ENCODE measurements around the gene MMP25. TPM values are rescaled to one million over a fixed set of nuclear protein-coding genes. Genes with fewer than 3 reads are reported as not detected.
A peak's percentile ranks its signal among the peaks of the same experiment; 100 is the strongest.

The MMP25 gene
- total and polyA plus RNA-seq, 2 donors (not counting 1 experiment from before 2014, with no cell fraction given): 0.12 to 0.22 TPM

DNA sequence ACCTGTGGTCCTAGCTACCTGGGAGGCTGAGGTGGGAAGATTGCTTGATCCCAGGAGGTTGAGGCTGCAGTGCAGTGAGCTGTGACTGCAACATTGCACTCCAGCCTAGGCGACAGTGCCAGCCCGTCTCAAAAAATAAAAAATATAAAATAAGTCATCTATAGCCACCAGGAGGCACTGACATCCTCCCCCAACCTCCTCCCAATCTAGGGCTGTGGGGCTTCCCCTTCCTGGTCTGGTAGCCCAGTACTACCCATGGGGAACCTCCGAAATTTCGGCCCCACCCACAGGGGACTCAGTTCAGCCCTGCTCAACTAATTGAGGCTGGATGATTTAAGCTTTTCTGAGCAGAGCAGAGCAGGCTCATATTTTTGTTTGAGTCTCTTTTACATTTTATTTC, 49.5 kb downstream of the MMP25 start:
- 0% methylated on average over 1 of the region's 4 CpGs for WGBS (ENCODE audit: insufficient coverage)
- Histone ChIP-seq H4K20me1 (ENCODE audit: control insufficient read depth, insufficient read depth, low read length, poor library complexity, severe bottlenecking) (no peaks in the 10 kb centered on the region), H3K27ac (ENCODE audit: low read length in 2 of 2) (peak overlapping the region in 1 of 2 donors; percentile 12), H3K9ac (ENCODE audit: low read length) (no peak overlapping the region), H3K36me3 (replicated peaks in 1 of 2; ENCODE audit: control extremely low read depth in 1 of 2, control insufficient read depth in 1 of 2, extremely low read depth in 1 of 2, insufficient read depth in 2 of 2, low read length in 1 of 2) (no peaks in the 10 kb centered on the region), H3K4me3 (ENCODE audit: control extremely low read depth in 1 of 5, extremely low read depth in 1 of 5, insufficient read depth in 1 of 5, low read depth in 2 of 5, low read length in 4 of 5) (no peak overlapping the region), H3K79me2 (ENCODE audit: control insufficient read depth, insufficient read depth, low read length) (no peaks in the 10 kb centered on the region), H3K27me3 (replicated peaks in 1 of 4; ENCODE audit: control extremely low read depth in 1 of 4, control insufficient read depth in 3 of 4, insufficient read depth in 4 of 4, low read length in 3 of 4) (no peaks in the 10 kb centered on the region), H3K4me1 (ENCODE audit: control insufficient read depth in 2 of 2, insufficient read depth in 2 of 2, low read length in 2 of 2) (peaks cover 13 to 26% of the 10 kb centered on the region in 2 donors), H3K9me3 (ENCODE audit: control extremely low read depth in 1 of 3, control insufficient read depth in 2 of 3, insufficient read depth in 1 of 3, low read length in 2 of 3) (peaks cover 0 to 4% (median 0%) of the 10 kb centered on the region in 3 donors), H3K4me2 (replicated peaks; ENCODE audit: low read depth, low read length, poor library complexity, severe bottlenecking) (peak overlapping the region; percentile 57), H2AFZ (ENCODE audit: insufficient read depth, low read depth, low read length, poor library complexity, severe bottlenecking) (no peak overlapping the region)
- Mint-ChIP-seq H3K27ac (peak overlapping the region; percentile 47), H3K27me3 (no peaks in the 10 kb centered on the region), H3K4me1 (peaks cover 26% of the 10 kb centered on the region), H3K4me3 (no peak overlapping the region), H3K9me3 (ENCODE audit: insufficient read depth) (no peaks in the 10 kb centered on the region)
- peak; percentile 86 for DNase-seq
- POLR2A ChIA-PET: interaction anchor here (0.6 to 0.7 kb wide), 3 partner anchors 8 to 223 kb away, joined by 3 to 16 read pairs (median 4); no protein-coding TSS in a partner anchor
- intact Hi-C loops (cut with micrococcal nuclease): loop anchor here (1.0 to 2.0 kb wide), 4 partner anchors 19 to 70 kb away; no protein-coding TSS in a partner anchor
- TF ChIP-seq, protein P1, sequence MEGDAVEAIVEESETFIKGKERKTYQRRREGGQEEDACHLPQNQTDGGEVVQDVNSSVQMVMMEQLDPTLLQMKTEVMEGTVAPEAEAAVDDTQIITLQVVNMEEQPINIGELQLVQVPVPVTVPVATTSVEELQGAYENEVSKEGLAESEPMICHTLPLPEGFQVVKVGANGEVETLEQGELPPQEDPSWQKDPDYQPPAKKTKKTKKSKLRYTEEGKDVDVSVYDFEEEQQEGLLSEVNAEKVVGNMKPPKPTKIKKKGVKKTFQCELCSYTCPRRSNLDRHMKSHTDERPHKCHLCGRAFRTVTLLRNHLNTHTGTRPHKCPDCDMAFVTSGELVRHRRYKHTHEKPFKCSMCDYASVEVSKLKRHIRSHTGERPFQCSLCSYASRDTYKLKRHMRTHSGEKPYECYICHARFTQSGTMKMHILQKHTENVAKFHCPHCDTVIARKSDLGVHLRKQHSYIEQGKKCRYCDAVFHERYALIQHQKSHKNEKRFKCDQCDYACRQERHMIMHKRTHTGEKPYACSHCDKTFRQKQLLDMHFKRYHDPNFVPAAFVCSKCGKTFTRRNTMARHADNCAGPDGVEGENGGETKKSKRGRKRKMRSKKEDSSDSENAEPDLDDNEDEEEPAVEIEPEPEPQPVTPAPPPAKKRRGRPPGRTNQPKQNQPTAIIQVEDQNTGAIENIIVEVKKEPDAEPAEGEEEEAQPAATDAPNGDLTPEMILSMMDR (IDR thresholded peaks at IDR 0.05): peak; percentile 59
- TF ChIP-seq EZH2 (IDR thresholded peaks at IDR 0.05; ENCODE audit: borderline replicate concordance, insufficient read depth, low read depth, low read length, poor library complexity, severe bottlenecking): no peak
- CTCF ChIA-PET: interaction anchor here (0.6 to 12.2 kb wide), 18 partner anchors 17 to 1471 kb away, joined by 3 to 238 read pairs (median 4); partner anchors contain the start of gene ZNF213
- ATAC-seq (ENCODE audit: low read depth): peak; percentile 79

DNA sequence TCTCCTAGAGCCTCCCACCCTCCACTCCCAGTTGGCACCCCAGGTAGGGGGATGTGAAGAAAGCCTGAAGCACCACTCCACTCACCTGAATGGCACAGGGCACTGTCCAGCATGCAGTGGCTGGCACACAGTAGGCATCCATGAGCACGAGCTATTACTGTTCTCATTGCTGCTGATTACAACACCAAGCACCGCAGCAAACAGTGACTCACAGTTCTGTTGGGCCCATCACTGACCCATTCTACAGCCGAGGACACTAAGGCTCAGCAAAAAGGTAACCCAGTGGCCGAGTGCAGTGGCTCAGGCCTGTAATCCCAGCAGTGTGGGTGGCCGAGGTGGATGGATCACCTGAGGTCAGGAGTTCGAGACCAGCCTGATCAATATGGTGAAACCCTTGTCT, 50.0 kb downstream of the MMP25 start:
- Histone ChIP-seq H4K20me1 (ENCODE audit: control insufficient read depth, insufficient read depth, low read length, poor library complexity, severe bottlenecking) (no peaks in the 10 kb centered on the region), H3K4me1 (ENCODE audit: control insufficient read depth in 2 of 2, insufficient read depth in 2 of 2, low read length in 2 of 2) (peaks cover 18 to 31% of the 10 kb centered on the region in 2 donors), H3K4me3 (ENCODE audit: control extremely low read depth in 1 of 5, extremely low read depth in 1 of 5, insufficient read depth in 1 of 5, low read depth in 2 of 5, low read length in 4 of 5) (no peak overlapping the region), H3K27ac (ENCODE audit: low read length in 2 of 2) (peak overlapping the region in 1 of 2 donors; percentile 12), H3K27me3 (replicated peaks in 1 of 4; ENCODE audit: control extremely low read depth in 1 of 4, control insufficient read depth in 3 of 4, insufficient read depth in 4 of 4, low read length in 3 of 4) (no peaks in the 10 kb centered on the region), H3K9ac (ENCODE audit: low read length) (no peak overlapping the region), H3K36me3 (replicated peaks in 1 of 2; ENCODE audit: control extremely low read depth in 1 of 2, control insufficient read depth in 1 of 2, extremely low read depth in 1 of 2, insufficient read depth in 2 of 2, low read length in 1 of 2) (no peaks in the 10 kb centered on the region), H3K9me3 (ENCODE audit: control extremely low read depth in 1 of 3, control insufficient read depth in 2 of 3, insufficient read depth in 1 of 3, low read length in 2 of 3) (peaks cover 0 to 4% (median 0%) of the 10 kb centered on the region in 3 donors), H3K79me2 (ENCODE audit: control insufficient read depth, insufficient read depth, low read length) (no peaks in the 10 kb centered on the region), H3K4me2 (replicated peaks; ENCODE audit: low read depth, low read length, poor library complexity, severe bottlenecking) (peak overlapping the region; percentile 57), H2AFZ (ENCODE audit: insufficient read depth, low read depth, low read length, poor library complexity, severe bottlenecking) (no peak overlapping the region)
- Mint-ChIP-seq H3K4me3 (no peak overlapping the region), H3K27me3 (no peaks in the 10 kb centered on the region), H3K9me3 (ENCODE audit: insufficient read depth) (no peaks in the 10 kb centered on the region), H3K27ac (no peak overlapping the region), H3K4me1 (peaks cover 31% of the 10 kb centered on the region)
- TF ChIP-seq, protein P1 (IDR thresholded peaks at IDR 0.05): no peak
- no peak for TF ChIP-seq EZH2 (IDR thresholded peaks at IDR 0.05; ENCODE audit: borderline replicate concordance, insufficient read depth, low read depth, low read length, poor library complexity, severe bottlenecking)
- WGBS (ENCODE audit: insufficient coverage): 92% methylated on average over 4 of the region's 6 CpGs
- CTCF ChIA-PET: interaction anchor here (0.7 to 12.2 kb wide), 15 partner anchors 16 to 1731 kb away, joined by 3 to 238 read pairs (median 4); partner anchors contain the start of gene ZNF213
- POLR2A ChIA-PET: interaction anchor here (0.6 to 0.7 kb wide), 2 partner anchors 8 to 25 kb away, joined by 3 to 5 read pairs; no protein-coding TSS in a partner anchor
- intact Hi-C loops (cut with micrococcal nuclease): loop anchor here (1.0 to 2.0 kb wide), 4 partner anchors 20 to 70 kb away; no protein-coding TSS in a partner anchor
- ATAC-seq (ENCODE audit: low read depth) (no peak), DNase-seq (no peak)
